Measurements from ENCODE around the gene SRGN.

SRGN gene

GRCh38 chr10:69057261-69057950, 30.5 kb upstream of the SRGN start:
- Histone ChIP-seq H2AFZ (ENCODE audit: insufficient read depth, low read length, poor library complexity) (no peak overlapping the region), H3K4ac (ENCODE audit: low read depth, low read length) (no peak overlapping the region), H2BK5ac (ENCODE audit: low read depth, low read length, poor library complexity) (no peak overlapping the region), H3K4me1 (ENCODE audit: control insufficient read depth in 1 of 2, insufficient read depth in 2 of 2, low read length in 2 of 2) (peaks cover 2 to 6% of the 10 kb centered on the region in 2 experiments), H4K8ac (ENCODE audit: low read depth, low read length) (no peak overlapping the region), H3K23ac (ENCODE audit: low read length) (no peak overlapping the region), H3K27me3 (ENCODE audit: insufficient read depth, low read length) (no peaks in the 10 kb centered on the region), H2BK12ac (ENCODE audit: low read length) (no peak overlapping the region), H3K18ac (ENCODE audit: low read length) (no peak overlapping the region), H3K79me1 (ENCODE audit: low read length) (no peaks in the 10 kb centered on the region), H2AK5ac (ENCODE audit: low read length) (no peak overlapping the region), H3K9me3 (ENCODE audit: insufficient read depth, low read depth, low read length) (no peaks in the 10 kb centered on the region), H3K4me2 (ENCODE audit: low read length) (no peak overlapping the region), H3K27ac (ENCODE audit: low read depth, low read length) (no peak overlapping the region), H4K12ac (ENCODE audit: low read depth, low read length) (no peak overlapping the region), H2BK120ac (ENCODE audit: insufficient read depth, low read length, poor library complexity) (no peak overlapping the region), H3K4me3 (ENCODE audit: low read depth, low read length) (no peak overlapping the region), H3K9ac (ENCODE audit: low read length) (no peak overlapping the region), H4K91ac (ENCODE audit: low read depth, low read length) (no peak overlapping the region), H3K36me3 (ENCODE audit: control insufficient read depth in 1 of 2, insufficient read depth in 2 of 2, low read length in 2 of 2) (no peaks in the 10 kb centered on the region), H3K79me2 (ENCODE audit: control insufficient read depth, insufficient read depth, low read length, poor library complexity) (no peaks in the 10 kb centered on the region), H3K14ac (ENCODE audit: low read length) (no peak overlapping the region)
- no CpG with 5 or more reads among the region's 14 CpGs for WGBS (ENCODE audit: extremely low coverage, insufficient coverage, insufficient read length)
- DNase-seq = no peak

- no peak overlapping the region for H3K18ac ChIP-seq (ENCODE audit: low read length)
- no peak overlapping the region for H3K27ac ChIP-seq (ENCODE audit: low read depth, low read length)
- H3K14ac ChIP-seq (ENCODE audit: low read length) = no peak overlapping the region
- H3K23ac ChIP-seq (ENCODE audit: low read length) = no peak overlapping the region
- no peak overlapping the region for H4K12ac ChIP-seq (ENCODE audit: low read depth, low read length)
- no peaks in the 10 kb centered on the region for H3K27me3 ChIP-seq (ENCODE audit: insufficient read depth, low read length)
- H4K91ac ChIP-seq (ENCODE audit: low read depth, low read length) = no peak overlapping the region
- H2BK12ac ChIP-seq (ENCODE audit: low read length) = no peak overlapping the region
- no peak overlapping the region for H3K4me2 ChIP-seq (ENCODE audit: low read length)
- H3K79me2 ChIP-seq (ENCODE audit: control insufficient read depth, insufficient read depth, low read length, poor library complexity) = no peaks in the 10 kb centered on the region
- DNase-seq = no peak
- H2BK5ac ChIP-seq (ENCODE audit: low read depth, low read length, poor library complexity) = no peak overlapping the region
- no peak overlapping the region for H2AK5ac ChIP-seq (ENCODE audit: low read length)
- H4K8ac ChIP-seq (ENCODE audit: low read depth, low read length) = no peak overlapping the region
- H2BK120ac ChIP-seq (ENCODE audit: insufficient read depth, low read length, poor library complexity) = no peak overlapping the region
- H2AFZ ChIP-seq (ENCODE audit: insufficient read depth, low read length, poor library complexity) = no peak overlapping the region
- H3K36me3 ChIP-seq (ENCODE audit: control insufficient read depth in 1 of 2, insufficient read depth in 2 of 2, low read length in 2 of 2) = no peaks in the 10 kb centered on the region
- H3K4me3 ChIP-seq (ENCODE audit: low read depth, low read length) = no peak overlapping the region
- H3K4me1 ChIP-seq (ENCODE audit: control insufficient read depth in 1 of 2, insufficient read depth in 2 of 2, low read length in 2 of 2) = peaks cover 2 to 6% of the 10 kb centered on the region in 2 experiments
- no peak overlapping the region for H3K9ac ChIP-seq (ENCODE audit: low read length)
- H3K79me1 ChIP-seq (ENCODE audit: low read length) = no peaks in the 10 kb centered on the region
- H3K9me3 ChIP-seq (ENCODE audit: insufficient read depth, low read depth, low read length) = no peaks in the 10 kb centered on the region
- no peak overlapping the region for H3K4ac ChIP-seq (ENCODE audit: low read depth, low read length)
- WGBS (ENCODE audit: extremely low coverage, insufficient coverage, insufficient read length) = no CpG with 5 or more reads among the region's 1 CpG
Measured at GRCh38 chr10:69057951-69058297, 30.0 kb upstream of the SRGN start.

DNA sequence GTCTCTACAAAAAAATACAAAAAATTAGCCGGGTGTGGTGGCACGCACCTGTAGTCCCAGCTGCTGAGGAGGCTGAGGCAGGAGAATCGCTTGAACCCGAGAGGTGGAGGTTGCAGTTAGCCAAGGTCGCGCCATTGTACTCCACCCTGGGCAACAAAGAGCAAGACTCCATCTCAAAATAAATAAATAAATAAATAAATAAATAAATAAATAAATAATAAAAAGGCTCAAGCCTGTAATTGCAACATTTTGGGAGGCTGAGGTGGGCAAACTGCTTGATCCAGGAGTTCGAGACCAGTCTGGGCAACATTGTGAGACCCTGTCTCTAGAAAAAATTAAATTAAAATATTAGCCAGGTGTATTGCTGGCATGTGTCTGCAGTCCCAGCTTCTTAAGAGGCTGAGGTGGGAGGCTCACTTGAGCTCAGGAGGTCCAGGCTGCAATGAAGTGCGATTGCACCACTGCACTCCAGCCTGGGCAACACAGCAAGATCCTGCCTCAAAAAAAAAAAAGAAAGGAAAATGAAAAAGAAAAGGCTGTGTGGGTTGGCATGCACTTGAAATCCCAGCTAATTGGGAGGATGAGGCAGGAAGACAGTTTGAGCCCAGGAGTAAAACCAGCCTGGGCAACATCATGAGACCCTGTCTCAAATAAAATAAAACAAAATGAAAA, 27.6 kb upstream of the SRGN start:
- Histone ChIP-seq H4K8ac (ENCODE audit: low read depth, low read length) (no peak overlapping the region), H3K23ac (ENCODE audit: low read length) (no peak overlapping the region), H3K27ac (ENCODE audit: low read depth, low read length) (no peak overlapping the region), H2BK120ac (ENCODE audit: insufficient read depth, low read length, poor library complexity) (no peak overlapping the region), H4K91ac (ENCODE audit: low read depth, low read length) (no peak overlapping the region), H3K27me3 (ENCODE audit: insufficient read depth, low read length) (no peaks in the 10 kb centered on the region), H3K79me1 (ENCODE audit: low read length) (no peaks in the 10 kb centered on the region), H2AK5ac (ENCODE audit: low read length) (no peak overlapping the region), H3K4me3 (ENCODE audit: low read depth, low read length) (no peak overlapping the region), H3K18ac (ENCODE audit: low read length) (no peak overlapping the region), H2BK12ac (ENCODE audit: low read length) (no peak overlapping the region), H3K4ac (ENCODE audit: low read depth, low read length) (no peak overlapping the region), H3K9ac (ENCODE audit: low read length) (no peak overlapping the region), H3K14ac (ENCODE audit: low read length) (no peak overlapping the region), H3K4me1 (ENCODE audit: control insufficient read depth in 1 of 2, insufficient read depth in 2 of 2, low read length in 2 of 2) (peaks cover 2 to 6% of the 10 kb centered on the region in 2 experiments), H3K79me2 (ENCODE audit: control insufficient read depth, insufficient read depth, low read length, poor library complexity) (no peaks in the 10 kb centered on the region), H3K4me2 (ENCODE audit: low read length) (no peak overlapping the region), H3K36me3 (ENCODE audit: control insufficient read depth in 1 of 2, insufficient read depth in 2 of 2, low read length in 2 of 2) (no peaks in the 10 kb centered on the region), H2BK5ac (ENCODE audit: low read depth, low read length, poor library complexity) (no peak overlapping the region), H2AFZ (ENCODE audit: insufficient read depth, low read length, poor library complexity) (no peak overlapping the region), H4K12ac (ENCODE audit: low read depth, low read length) (no peak overlapping the region), H3K9me3 (ENCODE audit: insufficient read depth, low read depth, low read length) (no peaks in the 10 kb centered on the region)
- no CpG with 5 or more reads among the region's 8 CpGs for WGBS (ENCODE audit: extremely low coverage, insufficient coverage, insufficient read length)
- DNase-seq = no peak

- DNase-seq = peak; percentile 71 to 89
- H4K91ac ChIP-seq (ENCODE audit: low read depth, low read length) = no peak overlapping the region
- no peaks in the 10 kb centered on the region for H3K36me3 ChIP-seq (ENCODE audit: control insufficient read depth in 1 of 2, insufficient read depth in 2 of 2, low read length in 2 of 2)
- no peak overlapping the region for H3K14ac ChIP-seq (ENCODE audit: low read length)
- WGBS (ENCODE audit: extremely low coverage, insufficient coverage, insufficient read length) = no CpG with 5 or more reads among the region's 20 CpGs
- peaks cover 2 to 6% of the 10 kb centered on the region in 2 experiments for H3K4me1 ChIP-seq (ENCODE audit: control insufficient read depth in 1 of 2, insufficient read depth in 2 of 2, low read length in 2 of 2)
- no peak overlapping the region for H4K8ac ChIP-seq (ENCODE audit: low read depth, low read length)
- no peak overlapping the region for H3K23ac ChIP-seq (ENCODE audit: low read length)
- H3K79me1 ChIP-seq (ENCODE audit: low read length) = no peaks in the 10 kb centered on the region
- H4K12ac ChIP-seq (ENCODE audit: low read depth, low read length) = no peak overlapping the region
- H2BK120ac ChIP-seq (ENCODE audit: insufficient read depth, low read length, poor library complexity) = no peak overlapping the region
- no peak overlapping the region for H3K9ac ChIP-seq (ENCODE audit: low read length)
- no peak overlapping the region for H3K4me3 ChIP-seq (ENCODE audit: low read depth, low read length)
- no peak overlapping the region for H3K18ac ChIP-seq (ENCODE audit: low read length)
- no peaks in the 10 kb centered on the region for H3K9me3 ChIP-seq (ENCODE audit: insufficient read depth, low read depth, low read length)
- H2BK5ac ChIP-seq (ENCODE audit: low read depth, low read length, poor library complexity) = no peak overlapping the region
- H2BK12ac ChIP-seq (ENCODE audit: low read length) = no peak overlapping the region
- no peak overlapping the region for H2AFZ ChIP-seq (ENCODE audit: insufficient read depth, low read length, poor library complexity)
- H3K4ac ChIP-seq (ENCODE audit: low read depth, low read length) = no peak overlapping the region
- H2AK5ac ChIP-seq (ENCODE audit: low read length) = no peak overlapping the region
- no peak overlapping the region for H3K27ac ChIP-seq (ENCODE audit: low read depth, low read length)
- H3K4me2 ChIP-seq (ENCODE audit: low read length) = peak overlapping the region; percentile 4
- H3K79me2 ChIP-seq (ENCODE audit: control insufficient read depth, insufficient read depth, low read length, poor library complexity) = no peaks in the 10 kb centered on the region
- H3K27me3 ChIP-seq (ENCODE audit: insufficient read depth, low read length) = no peaks in the 10 kb centered on the region
Measured at GRCh38 chr10:69061305-69062161, 26.4 kb upstream of the SRGN start.
